LNCaP clone FGC (cell line): ENCODE measurements around the gene PRPF19.

Source experiments
- DNase-seq: peaks from one replicate; pipeline ENCODE4 v3.0.0-alpha.2; 2011; ENCODE audit warnings: low read depth
- H3K4me3 ChIP-seq: 2 replicates; pipeline ENCODE4 v1.5.1; 2011; ENCODE audit warnings: mild to moderate bottlenecking, low read depth, low read length, control low read depth
- TF ChIP-seq, protein P1 (sequence below): IDR thresholded peaks from 2 replicates; pipeline ENCODE4 v1.5.1; 2012; ENCODE audit warnings: mild to moderate bottlenecking; ENCODE audit not compliant: control insufficient read depth, insufficient read depth; ENCODE audit errors: extremely low read depth

Gene PRPF19

GRCh38 chr11:60951606-60951903 is 45.2 kb upstream of the PRPF19 start:
- TF ChIP-seq, protein P1, sequence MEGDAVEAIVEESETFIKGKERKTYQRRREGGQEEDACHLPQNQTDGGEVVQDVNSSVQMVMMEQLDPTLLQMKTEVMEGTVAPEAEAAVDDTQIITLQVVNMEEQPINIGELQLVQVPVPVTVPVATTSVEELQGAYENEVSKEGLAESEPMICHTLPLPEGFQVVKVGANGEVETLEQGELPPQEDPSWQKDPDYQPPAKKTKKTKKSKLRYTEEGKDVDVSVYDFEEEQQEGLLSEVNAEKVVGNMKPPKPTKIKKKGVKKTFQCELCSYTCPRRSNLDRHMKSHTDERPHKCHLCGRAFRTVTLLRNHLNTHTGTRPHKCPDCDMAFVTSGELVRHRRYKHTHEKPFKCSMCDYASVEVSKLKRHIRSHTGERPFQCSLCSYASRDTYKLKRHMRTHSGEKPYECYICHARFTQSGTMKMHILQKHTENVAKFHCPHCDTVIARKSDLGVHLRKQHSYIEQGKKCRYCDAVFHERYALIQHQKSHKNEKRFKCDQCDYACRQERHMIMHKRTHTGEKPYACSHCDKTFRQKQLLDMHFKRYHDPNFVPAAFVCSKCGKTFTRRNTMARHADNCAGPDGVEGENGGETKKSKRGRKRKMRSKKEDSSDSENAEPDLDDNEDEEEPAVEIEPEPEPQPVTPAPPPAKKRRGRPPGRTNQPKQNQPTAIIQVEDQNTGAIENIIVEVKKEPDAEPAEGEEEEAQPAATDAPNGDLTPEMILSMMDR: no peak
- no peak overlapping the region for H3K4me3 ChIP-seq
- no peak for DNase-seq

DNA sequence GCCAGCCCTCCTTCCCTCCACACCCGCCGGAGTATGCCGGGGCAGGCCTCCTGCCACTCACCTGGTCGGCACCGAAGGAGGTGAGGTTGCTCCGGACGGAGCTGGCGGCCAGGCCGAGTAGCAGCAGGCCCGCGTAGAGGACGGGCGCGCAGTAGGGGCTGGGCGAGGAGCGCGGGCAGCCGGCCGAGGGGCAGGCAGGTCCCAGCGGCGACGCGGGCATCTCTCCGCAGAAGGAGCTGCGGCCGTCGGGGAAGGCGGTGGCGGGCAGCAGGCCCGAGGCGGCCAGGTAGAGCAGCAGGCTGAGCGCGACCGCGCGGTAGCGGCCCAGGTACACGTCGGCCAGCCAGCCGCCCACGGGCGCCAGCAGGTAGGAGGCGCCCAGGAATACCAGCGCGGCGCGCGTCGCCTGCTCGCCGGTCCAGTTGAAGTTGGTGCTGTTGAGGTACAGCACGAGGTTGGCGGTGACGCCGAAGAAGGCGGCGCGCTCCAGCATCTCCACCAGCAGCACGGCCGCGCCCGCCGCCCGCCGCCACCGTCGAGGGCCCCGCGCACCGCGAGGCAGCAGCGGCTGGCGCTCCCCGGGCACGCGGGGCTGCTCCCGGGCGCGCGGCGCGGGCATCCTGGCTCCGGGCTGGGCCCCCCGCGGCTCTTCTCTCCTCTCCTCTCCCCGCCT is 44.7 kb upstream of the PRPF19 start:
- TF ChIP-seq, protein P1: no peak
- no peak overlapping the region for H3K4me3 ChIP-seq
- no peak for DNase-seq

DNA sequence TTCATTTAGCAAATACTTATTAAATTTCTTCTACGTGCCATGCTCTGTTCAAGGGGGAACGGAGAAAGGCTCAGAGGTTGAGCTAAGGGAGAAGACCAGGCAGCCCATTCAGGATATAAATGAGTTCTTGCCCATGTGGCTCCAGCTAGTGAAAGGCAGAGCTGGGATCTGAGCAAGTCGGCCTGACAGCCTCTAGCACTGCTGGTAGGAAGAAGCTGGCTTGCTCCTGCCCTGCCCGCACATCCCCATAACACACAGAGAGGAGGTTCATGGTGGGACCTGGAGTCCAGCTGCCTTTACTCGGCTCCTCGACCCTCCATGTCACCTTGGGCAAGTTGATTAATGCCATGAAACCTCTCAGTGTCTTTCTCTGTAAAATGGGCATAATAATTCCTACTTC is 43.6 kb upstream of the PRPF19 start:
- no peak overlapping the region for H3K4me3 ChIP-seq
- TF ChIP-seq, protein P1: no peak
- DNase-seq: no peak

DNA sequence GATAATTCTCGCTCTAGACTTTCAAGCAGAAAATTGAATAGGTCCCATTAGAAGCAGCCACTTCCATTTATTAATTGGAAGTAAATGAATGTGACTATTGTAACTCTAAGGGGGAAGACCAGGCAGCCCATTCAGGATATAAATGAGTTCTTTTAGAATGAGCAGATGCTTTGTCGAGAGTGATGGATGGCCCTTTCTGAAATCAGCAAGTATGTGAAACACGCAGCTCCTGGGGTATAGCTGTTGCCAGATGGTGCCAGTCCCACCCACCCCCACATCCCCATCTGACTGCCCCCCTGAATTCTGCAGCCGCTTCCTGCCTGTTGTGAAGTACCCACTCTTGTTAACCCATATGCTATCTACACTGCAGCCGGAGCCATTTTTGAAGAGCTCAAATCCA is 41.9 kb upstream of the PRPF19 start:
- TF ChIP-seq, protein P1: no peak
- DNase-seq: no peak
- H3K4me3 ChIP-seq: no peak overlapping the region

- TF ChIP-seq, protein P1: no peak
- DNase-seq: no peak
- no peak overlapping the region for H3K4me3 ChIP-seq
Observed at GRCh38 chr11:60947700-60948099, 41.3 kb upstream of the PRPF19 start.

DNA sequence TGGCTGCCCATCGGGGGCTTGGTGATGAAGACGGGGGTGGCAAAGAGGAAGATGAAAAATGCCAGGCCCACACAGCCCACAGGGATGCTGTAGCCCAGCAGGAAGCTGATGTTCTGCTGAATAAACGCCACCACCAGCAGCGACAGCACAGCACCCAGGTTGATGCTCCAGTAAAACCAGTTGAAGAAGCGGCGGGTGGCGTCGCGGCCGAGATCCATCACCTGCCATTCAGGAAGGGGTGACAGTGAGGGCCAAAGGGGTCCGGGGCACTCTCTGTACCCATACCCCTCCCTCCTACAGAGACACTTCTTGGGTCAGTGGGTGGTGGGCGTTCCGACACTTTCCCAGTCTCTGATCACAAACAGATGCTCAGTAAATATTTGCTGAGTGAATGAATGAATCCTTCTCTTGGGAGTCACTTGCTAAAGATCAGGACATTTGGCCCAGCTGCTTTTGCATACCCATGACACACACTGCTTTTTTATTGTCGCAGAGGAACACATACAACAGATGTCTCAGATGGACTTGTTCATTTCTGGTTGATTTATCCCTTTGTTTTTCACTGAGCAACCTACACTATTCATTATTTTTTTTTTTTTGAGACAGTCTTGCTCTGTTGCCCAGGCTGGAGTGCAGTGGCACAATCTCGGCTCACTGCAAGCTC is 40.3 kb upstream of the PRPF19 start:
- H3K4me3 ChIP-seq: no peak overlapping the region
- TF ChIP-seq, protein P1: no peak
- no peak for DNase-seq

GRCh38 chr11:60945295-60945667 is 38.9 kb upstream of the PRPF19 start:
- no peak for DNase-seq
- TF ChIP-seq, protein P1: no peak

More at GRCh38 chr11:60945295-60945667, 38.9 kb upstream of the PRPF19 start:
- no peak overlapping the region for H3K4me3 ChIP-seq
